KMS-11 (cell line): ENCODE data around the gene TRPV3.
"Not testable (repeated sequence)": the region's sequence is repeated elsewhere in the genome, so short reads cannot be mapped to it uniquely, and the experiment has no call there.

Experiments used
- H2AFZ ChIP-seq: fragments of 200-600 bp; sonication (generic); 2 replicates; pipeline ENCODE4 v1.6.1; 2016; ENCODE audit warnings: antibody characterized with exemption, mixed run types, low read depth
- H3K27ac ChIP-seq: fragments of 200-600 bp; sonication (generic); 2 replicates; pipeline ENCODE4 v1.6.1; 2016; ENCODE audit warnings: mild to moderate bottlenecking, mixed run types
- H3K27me3 ChIP-seq: fragments of 200-600 bp; sonication (generic); 2 replicates; pipeline ENCODE4 v1.6.1; 2017; ENCODE audit warnings: mild to moderate bottlenecking, low read depth, mixed run types, moderate library complexity; ENCODE audit not compliant: insufficient read depth
- H3K36me3 ChIP-seq: fragments of 200-600 bp; sonication (generic); 2 replicates; pipeline ENCODE4 v1.6.1; 2017; ENCODE audit warnings: mild to moderate bottlenecking, mixed run types; ENCODE audit not compliant: insufficient read depth
- H3K4me1 ChIP-seq: fragments of 200-600 bp; sonication (generic); 2 replicates; pipeline ENCODE4 v1.6.1; 2016; ENCODE audit warnings: mild to moderate bottlenecking, low read depth, mixed run types; ENCODE audit not compliant: poor library complexity, severe bottlenecking
- H3K4me2 ChIP-seq: fragments of 200-600 bp; sonication (generic); 2 replicates; pipeline ENCODE4 v1.7.0; 2016; ENCODE audit warnings: mild to moderate bottlenecking, mixed run types
- H3K4me3 ChIP-seq: fragments of 200-600 bp; sonication (generic); IDR thresholded peaks from 2 replicates; pipeline ENCODE4 v1.6.1; 2017; ENCODE audit warnings: low read depth, low read length, mixed read lengths; ENCODE audit not compliant: insufficient read depth
- H3K79me2 ChIP-seq: fragments of 200-600 bp; sonication (generic); 2 replicates; pipeline ENCODE4 v1.6.1; 2016; ENCODE audit warnings: low read depth, mixed run types; ENCODE audit not compliant: insufficient read depth
- H3K9ac ChIP-seq: fragments of 200-600 bp; sonication (generic); 2 replicates; pipeline ENCODE4 v1.6.1; 2016; ENCODE audit warnings: mild to moderate bottlenecking, mixed run types
- H4K20me1 ChIP-seq: fragments of 200-600 bp; sonication (generic); 2 replicates; pipeline ENCODE4 v1.6.1; 2016; ENCODE audit warnings: mild to moderate bottlenecking, mixed run types; ENCODE audit not compliant: insufficient read depth
- TF ChIP-seq, protein P1 (sequence below): fragments of 200-600 bp; sonication (generic); conservative IDR thresholded peaks from 2 replicates; pipeline ENCODE4 v1.6.1; 2017; ENCODE audit warnings: low read depth, mild to moderate bottlenecking, antibody characterized with exemption, low read length, moderate library complexity, mixed read lengths

TRPV3 gene

DNA sequence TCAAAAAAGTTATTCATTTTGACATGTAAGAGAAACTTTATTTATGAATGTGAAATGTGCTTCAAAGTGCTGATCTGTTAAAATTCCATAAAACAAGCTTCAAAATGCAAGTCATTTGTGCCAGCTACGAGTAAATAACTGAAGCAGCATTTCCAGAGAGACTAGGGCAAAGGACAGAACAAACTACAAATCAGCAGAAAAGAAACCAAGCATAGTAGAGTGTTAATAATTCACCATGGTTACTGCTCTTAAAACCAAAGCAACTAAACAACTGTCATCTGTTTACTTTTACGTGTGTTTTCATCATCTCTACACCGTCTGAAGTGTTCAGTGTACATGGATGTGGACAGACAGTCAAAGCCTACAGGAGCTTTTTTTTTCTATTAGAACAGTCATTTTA lies 83.4 kb downstream of the TRPV3 start:
- Histone ChIP-seq H3K79me2 (no peaks in the 10 kb centered on the region), H3K9ac (no peak overlapping the region), H3K4me1 (no peaks in the 10 kb centered on the region), H3K27ac (no peak overlapping the region), H4K20me1 (no peaks in the 10 kb centered on the region), H3K4me3 (no peak overlapping the region), H2AFZ (no peak overlapping the region), H3K4me2 (no peak overlapping the region), H3K27me3 (no peaks in the 10 kb centered on the region), H3K36me3 (no peaks in the 10 kb centered on the region)
- TF ChIP-seq, protein P1, sequence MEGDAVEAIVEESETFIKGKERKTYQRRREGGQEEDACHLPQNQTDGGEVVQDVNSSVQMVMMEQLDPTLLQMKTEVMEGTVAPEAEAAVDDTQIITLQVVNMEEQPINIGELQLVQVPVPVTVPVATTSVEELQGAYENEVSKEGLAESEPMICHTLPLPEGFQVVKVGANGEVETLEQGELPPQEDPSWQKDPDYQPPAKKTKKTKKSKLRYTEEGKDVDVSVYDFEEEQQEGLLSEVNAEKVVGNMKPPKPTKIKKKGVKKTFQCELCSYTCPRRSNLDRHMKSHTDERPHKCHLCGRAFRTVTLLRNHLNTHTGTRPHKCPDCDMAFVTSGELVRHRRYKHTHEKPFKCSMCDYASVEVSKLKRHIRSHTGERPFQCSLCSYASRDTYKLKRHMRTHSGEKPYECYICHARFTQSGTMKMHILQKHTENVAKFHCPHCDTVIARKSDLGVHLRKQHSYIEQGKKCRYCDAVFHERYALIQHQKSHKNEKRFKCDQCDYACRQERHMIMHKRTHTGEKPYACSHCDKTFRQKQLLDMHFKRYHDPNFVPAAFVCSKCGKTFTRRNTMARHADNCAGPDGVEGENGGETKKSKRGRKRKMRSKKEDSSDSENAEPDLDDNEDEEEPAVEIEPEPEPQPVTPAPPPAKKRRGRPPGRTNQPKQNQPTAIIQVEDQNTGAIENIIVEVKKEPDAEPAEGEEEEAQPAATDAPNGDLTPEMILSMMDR, result no peak

DNA sequence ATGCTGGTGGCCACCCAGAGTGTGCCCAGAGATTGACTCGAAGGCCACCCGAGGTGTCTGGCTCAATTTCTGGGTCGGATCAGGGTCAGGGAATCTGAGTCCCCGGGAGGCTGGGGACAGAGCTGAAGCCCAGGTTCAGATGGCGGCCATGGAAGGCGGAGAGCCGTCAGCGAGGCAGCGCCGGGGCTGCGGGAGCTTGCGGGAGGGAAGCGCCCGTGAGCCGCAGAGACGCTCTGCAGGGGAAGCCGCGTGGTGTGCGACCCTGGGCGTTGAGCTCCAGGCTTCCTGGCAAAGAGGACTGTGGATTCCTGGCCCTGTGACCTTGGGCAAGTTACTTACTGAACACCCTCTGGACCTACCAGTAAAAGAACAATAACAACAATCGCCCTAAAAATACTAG lies 85.5 kb downstream of the TRPV3 start:
- Histone ChIP-seq H4K20me1 (no peaks in the 10 kb centered on the region), H3K36me3 (no peaks in the 10 kb centered on the region), H3K4me2 (no peak overlapping the region), H3K9ac (no peak overlapping the region), H3K79me2 (no peaks in the 10 kb centered on the region), H3K27ac (no peak overlapping the region), H3K4me1 (no peaks in the 10 kb centered on the region), H2AFZ (no peak overlapping the region), H3K27me3 (no peaks in the 10 kb centered on the region), H3K4me3 (no peak overlapping the region)
- TF ChIP-seq, protein P1, result no peak

DNA sequence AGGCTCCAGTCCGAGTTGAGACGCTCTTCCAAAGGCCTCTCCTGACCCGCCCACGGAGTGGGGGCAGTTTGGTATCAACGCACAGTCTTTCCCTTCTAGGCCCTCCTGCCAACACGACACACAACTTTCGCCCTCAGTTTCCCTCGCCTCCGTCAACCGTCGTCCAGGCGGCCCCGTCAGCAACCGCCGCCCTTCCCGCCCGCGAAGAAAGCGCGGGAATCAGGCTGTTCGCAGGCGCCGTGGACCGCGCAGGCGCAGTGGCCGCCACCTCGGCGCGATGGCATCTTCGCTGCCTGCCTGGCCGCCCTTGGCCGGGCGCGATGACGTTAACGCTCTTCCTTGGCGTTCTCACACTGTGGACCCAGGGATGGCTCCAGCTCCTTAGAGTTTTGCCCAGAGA lies 86.0 kb downstream of the TRPV3 start, which contains the start of gene SPATA22:
SPATA22 (minus strand) TSS at position 221 of the 400 bp plus-strand sequence. CDS start 2,494 bp downstream, outside the sequence.
- TF ChIP-seq, protein P1, result no peak
- Histone ChIP-seq H3K27ac (no peak within 1 kb of the TSS), H3K9ac (no peak within 1 kb of the TSS), H4K20me1 (no peaks in the 10 kb centered on the region), H3K4me1 (no peaks in the 10 kb centered on the region), H3K4me3 (no peak within 1 kb of the TSS), H2AFZ (no peak within 1 kb of the TSS), H3K27me3 (no peaks in the 10 kb centered on the region), H3K79me2 (no peaks in the 10 kb centered on the region), H3K4me2 (no peak within 1 kb of the TSS), H3K36me3 (no peaks in the 10 kb centered on the region)

DNA sequence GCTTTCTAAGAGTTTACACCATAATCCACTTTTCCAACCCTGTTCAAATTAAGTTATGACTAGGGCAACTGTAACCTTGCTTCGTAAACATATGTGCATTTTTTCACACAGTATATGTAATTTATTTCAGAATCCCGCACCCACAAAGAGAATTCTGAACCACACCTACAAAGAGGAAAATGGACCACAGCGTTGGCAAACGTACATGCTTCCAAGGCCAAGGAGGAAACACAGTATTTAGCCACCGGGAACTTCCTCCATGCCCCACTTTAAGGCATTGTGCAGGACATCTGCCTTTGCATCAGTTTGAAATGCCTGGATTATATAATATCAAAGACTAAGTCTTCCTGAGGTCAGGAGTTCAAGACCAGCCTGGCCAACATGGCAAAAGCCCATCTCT lies 88.1 kb downstream of the TRPV3 start:
- H3K27ac ChIP-seq, result no peak overlapping the region
- no peaks in the 10 kb centered on the region for H3K4me1 ChIP-seq
- H3K4me3 ChIP-seq, result no peak overlapping the region
- H3K4me2 ChIP-seq, result no peak overlapping the region
- H3K9ac ChIP-seq, result no peak overlapping the region
- H3K79me2 ChIP-seq, result no peaks in the 10 kb centered on the region
- H3K36me3 ChIP-seq, result no peaks in the 10 kb centered on the region
- TF ChIP-seq, protein P1, result no peak
- H4K20me1 ChIP-seq, result no peaks in the 10 kb centered on the region
- no peak overlapping the region for H2AFZ ChIP-seq
- H3K27me3 ChIP-seq, result no peaks in the 10 kb centered on the region

DNA sequence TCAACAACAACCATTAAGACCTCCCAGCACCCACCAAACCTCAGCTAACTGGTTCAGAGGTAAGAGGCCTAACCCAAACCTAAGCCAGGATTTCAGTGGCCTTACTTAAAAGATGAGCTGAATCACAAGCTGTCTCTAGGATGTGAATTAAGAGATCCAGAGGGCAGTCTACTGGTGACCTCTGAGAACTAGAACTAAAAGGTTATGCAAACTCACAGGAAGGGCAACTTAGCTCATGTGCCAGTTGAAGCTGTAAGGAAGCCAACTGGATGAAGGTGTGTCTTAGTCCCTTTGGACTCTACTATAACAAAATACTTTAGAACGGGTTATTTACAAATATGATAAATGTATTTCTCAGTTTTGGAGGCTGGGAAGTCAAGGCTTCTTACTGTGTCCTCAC lies 91.3 kb downstream of the TRPV3 start:
- H3K27ac ChIP-seq, H4K20me1 ChIP-seq, H2AFZ ChIP-seq, H3K79me2 ChIP-seq, H3K27me3 ChIP-seq, H3K4me3 ChIP-seq, H3K4me1 ChIP-seq, H3K9ac ChIP-seq, H3K4me2 ChIP-seq, H3K36me3 ChIP-seq: not testable (repeated sequence)
